GM13976 (cell line): ENCODE results near the gene DARS1.
"Not testable (repeated sequence)": the region's sequence is repeated elsewhere in the genome, so short reads cannot be mapped to it uniquely, and the experiment has no call there.

Source experiments
- DNase-seq: peaks from one replicate; pipeline ENCODE4 v3.0.0; 2012; ENCODE audit warnings: low spot score
- in situ Hi-C: fragments of 300-500 bp; cut with MboI; formaldehyde crosslinking; loops from one replicate; pipeline ENCODE4 v1.12.0; 2022; ENCODE audit warnings: low sequenced_read_pairs, mixed read lengths, inconsistent platforms; ENCODE audit not compliant: unreplicated experiment
- TF ChIP-seq, protein P1 (sequence below): IDR thresholded peaks from 2 replicates; pipeline ENCODE4 v1.5.1; 2012; ENCODE audit warnings: borderline replicate concordance, mild to moderate bottlenecking; ENCODE audit not compliant: insufficient read depth; ENCODE audit errors: extremely low read depth, missing control alignments, control extremely low read depth

The DARS1 gene

DNA sequence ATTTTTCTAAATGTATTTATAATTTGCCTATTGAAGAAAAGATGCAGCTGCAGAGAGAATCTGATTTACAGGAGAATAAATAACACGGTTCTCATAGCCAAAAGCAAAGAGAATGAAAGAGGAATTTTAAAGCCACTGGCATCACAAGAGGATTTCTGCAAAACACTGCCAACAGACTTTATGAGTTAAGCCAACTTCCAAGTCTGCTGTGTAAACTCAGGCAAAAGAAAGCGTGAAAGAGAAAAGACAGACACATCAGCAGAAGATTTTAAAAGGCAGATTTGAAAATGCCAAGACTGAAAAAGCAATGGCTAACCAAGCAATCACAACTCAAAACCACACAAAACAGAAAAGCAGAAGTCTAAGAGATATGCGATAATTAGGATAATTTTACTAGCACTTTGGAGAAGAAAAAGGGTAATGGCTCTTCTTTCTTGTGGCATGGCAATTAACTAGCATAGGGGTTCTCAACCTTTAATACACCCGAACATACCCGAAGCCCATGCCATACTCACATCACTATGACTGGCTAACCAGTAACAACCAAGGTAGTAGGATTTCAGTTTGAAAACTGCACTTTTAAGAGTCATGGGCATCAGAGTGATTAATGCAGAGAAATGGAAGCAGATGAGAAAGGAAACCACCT lies 4.9 kb downstream of the DARS1 start:
- TF ChIP-seq, protein P1, sequence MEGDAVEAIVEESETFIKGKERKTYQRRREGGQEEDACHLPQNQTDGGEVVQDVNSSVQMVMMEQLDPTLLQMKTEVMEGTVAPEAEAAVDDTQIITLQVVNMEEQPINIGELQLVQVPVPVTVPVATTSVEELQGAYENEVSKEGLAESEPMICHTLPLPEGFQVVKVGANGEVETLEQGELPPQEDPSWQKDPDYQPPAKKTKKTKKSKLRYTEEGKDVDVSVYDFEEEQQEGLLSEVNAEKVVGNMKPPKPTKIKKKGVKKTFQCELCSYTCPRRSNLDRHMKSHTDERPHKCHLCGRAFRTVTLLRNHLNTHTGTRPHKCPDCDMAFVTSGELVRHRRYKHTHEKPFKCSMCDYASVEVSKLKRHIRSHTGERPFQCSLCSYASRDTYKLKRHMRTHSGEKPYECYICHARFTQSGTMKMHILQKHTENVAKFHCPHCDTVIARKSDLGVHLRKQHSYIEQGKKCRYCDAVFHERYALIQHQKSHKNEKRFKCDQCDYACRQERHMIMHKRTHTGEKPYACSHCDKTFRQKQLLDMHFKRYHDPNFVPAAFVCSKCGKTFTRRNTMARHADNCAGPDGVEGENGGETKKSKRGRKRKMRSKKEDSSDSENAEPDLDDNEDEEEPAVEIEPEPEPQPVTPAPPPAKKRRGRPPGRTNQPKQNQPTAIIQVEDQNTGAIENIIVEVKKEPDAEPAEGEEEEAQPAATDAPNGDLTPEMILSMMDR: no peak
- in situ Hi-C loops: no loop called here
- DNase-seq: no peak

GRCh38 chr2:135975702-135976101 lies 9.7 kb downstream of the DARS1 start:
- TF ChIP-seq, protein P1: no peak

GRCh38 chr2:135974036-135974435 lies 11.4 kb downstream of the DARS1 start:
- no peak for DNase-seq
- TF ChIP-seq, protein P1: no peak
- in situ Hi-C loops: no loop called here

More at GRCh38 chr2:135975702-135976101, 9.7 kb downstream of the DARS1 start:
- in situ Hi-C loops: no loop called here
- no peak for DNase-seq

DNA sequence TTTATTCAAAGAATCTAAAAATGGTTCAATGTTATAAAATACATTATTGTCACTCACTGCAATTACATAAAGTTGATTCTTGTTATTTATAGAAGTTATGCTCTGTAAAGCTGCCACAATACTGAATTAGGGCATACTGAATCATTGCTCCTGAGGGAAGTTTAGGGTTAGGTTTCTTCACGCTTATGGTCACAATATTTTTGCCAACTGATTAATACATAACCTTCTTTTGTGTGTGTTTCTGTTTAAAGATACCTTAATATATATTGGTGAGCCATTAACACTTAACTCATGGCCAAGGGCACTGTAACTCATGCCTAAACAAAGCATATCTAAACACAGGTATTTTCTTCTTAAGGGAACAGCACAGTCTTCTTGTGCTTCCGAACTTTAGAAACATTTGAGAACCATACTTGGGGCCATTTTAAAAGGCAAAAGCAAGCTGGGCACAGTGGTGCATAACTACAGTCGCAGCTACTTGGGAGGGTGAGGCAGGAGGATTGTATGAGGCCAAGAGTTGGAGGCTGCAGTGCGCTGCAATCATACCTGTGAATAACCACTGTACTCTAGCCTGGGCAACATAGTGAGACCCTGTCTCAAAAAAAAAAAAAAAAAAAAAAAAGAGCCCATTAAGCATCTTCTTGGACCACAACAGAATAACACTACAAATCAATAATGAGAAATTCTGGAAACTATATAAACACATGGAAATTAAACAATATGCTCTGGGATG lies 15.6 kb downstream of the DARS1 start:
- DNase-seq: no peak
- in situ Hi-C loops: no loop called here
- TF ChIP-seq, protein P1: no peak

DNA sequence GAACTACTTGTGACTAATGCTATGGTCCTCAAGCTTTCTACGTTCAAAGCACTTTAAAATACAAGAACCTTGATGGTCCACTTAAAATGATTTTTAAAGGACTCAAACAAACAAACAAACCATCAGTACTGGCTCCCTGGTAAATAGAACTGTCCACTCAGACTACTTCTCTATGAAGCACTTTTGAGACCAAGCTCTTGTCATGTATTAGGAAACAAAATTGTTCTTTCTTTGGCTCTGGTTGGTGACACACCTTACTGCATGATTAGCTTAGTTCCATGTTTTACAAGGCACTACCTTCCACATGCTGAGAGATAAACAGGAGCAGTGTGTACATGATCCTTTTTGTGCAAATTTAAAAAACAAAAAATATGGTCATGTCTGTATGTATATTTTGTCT lies 19.7 kb downstream of the DARS1 start:
- no peak for DNase-seq
- TF ChIP-seq, protein P1: no peak
- in situ Hi-C loops: no loop called here

GRCh38 chr2:135964404-135964803 lies 21.0 kb downstream of the DARS1 start:
- DNase-seq, in situ Hi-C loops: not testable (repeated sequence)

- TF ChIP-seq, protein P1: no peak
- in situ Hi-C loops: no loop called here
- DNase-seq: no peak
Observed at GRCh38 chr2:135963841-135964240, 21.6 kb downstream of the DARS1 start.
